ENCODE results near the gene METTL16. TPM values are rescaled to one million over a fixed set of nuclear protein-coding genes. Genes with fewer than 3 reads are reported as not detected.

Gene METTL16
- total and polyA plus RNA-seq, 10 donors = 17.1 to 38.2 (median 27.8) TPM

DNA sequence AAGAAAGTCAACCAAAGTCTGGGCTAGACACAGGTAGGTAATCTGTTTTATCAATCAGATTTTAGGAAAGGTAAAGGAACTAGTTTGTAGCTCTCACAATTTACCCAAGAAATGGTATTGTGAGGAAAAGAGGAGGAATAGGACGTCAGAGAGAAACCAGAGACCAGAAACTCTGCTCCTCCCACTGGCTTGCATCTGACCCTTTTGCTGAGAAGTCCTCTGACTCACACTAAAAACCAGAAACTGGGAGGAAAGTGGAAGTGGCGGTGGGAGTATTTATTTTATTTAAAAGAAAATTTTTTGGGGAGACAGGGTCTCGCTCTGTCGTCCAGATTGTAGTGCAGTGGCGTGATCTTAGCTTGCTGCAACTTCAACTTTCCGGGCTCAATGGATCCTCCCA lies 72.9 kb downstream of the METTL16 start:
- Histone ChIP-seq H3K4me3 (no peak overlapping the region), H3K27ac (peak overlapping the region in 5 of 8 donors; percentile 0 to 76 (median 69)), H3K9me3 (no peaks in the 10 kb centered on the region), H3K4me1 (peaks cover 0 to 12% (median 0%) of the 10 kb centered on the region in 6 donors), H3K27me3 (replicated peaks in 1 of 7) (no peaks in the 10 kb centered on the region), H3K36me3 (peaks cover 0 to 79% (median 56%) of the 10 kb centered on the region in 6 donors)
- WGBS, 5 donors = 79 to 91% (median 87%) methylated on average over 6 of the region's 6 CpGs
- intact Hi-C loops (cut with DNase I; ENCODE audit: low total_unique reads) = no loop called here
- TF ChIP-seq, protein P1, sequence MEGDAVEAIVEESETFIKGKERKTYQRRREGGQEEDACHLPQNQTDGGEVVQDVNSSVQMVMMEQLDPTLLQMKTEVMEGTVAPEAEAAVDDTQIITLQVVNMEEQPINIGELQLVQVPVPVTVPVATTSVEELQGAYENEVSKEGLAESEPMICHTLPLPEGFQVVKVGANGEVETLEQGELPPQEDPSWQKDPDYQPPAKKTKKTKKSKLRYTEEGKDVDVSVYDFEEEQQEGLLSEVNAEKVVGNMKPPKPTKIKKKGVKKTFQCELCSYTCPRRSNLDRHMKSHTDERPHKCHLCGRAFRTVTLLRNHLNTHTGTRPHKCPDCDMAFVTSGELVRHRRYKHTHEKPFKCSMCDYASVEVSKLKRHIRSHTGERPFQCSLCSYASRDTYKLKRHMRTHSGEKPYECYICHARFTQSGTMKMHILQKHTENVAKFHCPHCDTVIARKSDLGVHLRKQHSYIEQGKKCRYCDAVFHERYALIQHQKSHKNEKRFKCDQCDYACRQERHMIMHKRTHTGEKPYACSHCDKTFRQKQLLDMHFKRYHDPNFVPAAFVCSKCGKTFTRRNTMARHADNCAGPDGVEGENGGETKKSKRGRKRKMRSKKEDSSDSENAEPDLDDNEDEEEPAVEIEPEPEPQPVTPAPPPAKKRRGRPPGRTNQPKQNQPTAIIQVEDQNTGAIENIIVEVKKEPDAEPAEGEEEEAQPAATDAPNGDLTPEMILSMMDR (IDR thresholded peaks at IDR 0.05 in 8 of 11, conservative IDR thresholded peaks at IDR 0.05 in 3 of 11) = no peak
- TF ChIP-seq POLR2A (IDR thresholded peaks at IDR 0.05) (no peak), POLR2AphosphoS5 (IDR thresholded peaks at IDR 0.05) (no peak)
- no peak for DNase-seq

DNA sequence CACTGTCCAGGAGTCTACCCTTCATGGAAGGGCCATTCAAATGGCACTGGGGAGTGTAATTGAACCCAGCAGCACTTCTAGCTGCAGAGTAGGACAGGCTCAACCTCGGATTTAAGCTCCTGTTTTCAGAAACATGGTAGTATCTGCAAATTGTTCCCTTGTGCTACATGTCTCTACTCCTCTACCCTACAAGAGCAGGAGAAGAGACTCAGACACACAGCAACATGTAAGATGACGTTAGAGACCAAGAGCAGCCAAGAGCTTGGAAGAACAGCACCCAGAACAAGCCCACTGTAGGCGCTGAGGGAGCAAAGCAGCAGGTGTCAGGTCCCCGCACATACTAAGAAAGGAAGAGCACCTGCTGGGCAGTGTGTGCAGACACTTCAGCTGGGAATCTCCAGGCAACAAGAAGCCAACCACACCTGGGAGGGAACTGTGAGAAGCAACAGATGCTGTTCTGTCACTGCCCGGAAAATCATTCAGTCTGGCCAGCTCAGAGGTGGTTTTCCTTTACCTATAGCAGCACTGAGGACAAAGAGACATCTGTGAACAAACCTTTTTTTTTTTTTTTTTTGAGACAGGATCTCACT lies 75.3 kb downstream of the METTL16 start:
- Histone ChIP-seq H3K4me1 (peaks cover 0 to 12% (median 0%) of the 10 kb centered on the region in 6 donors), H3K36me3 (peaks cover 0 to 100% (median 58%) of the 10 kb centered on the region in 6 donors), H3K27me3 (replicated peaks in 1 of 7) (no peaks in the 10 kb centered on the region), H3K4me3 (no peak overlapping the region), H3K27ac (no peak overlapping the region), H3K9me3 (no peaks in the 10 kb centered on the region)
- no peak for TF ChIP-seq POLR2A (IDR thresholded peaks at IDR 0.05)
- TF ChIP-seq, protein P1 (IDR thresholded peaks at IDR 0.05 in 8 of 11, conservative IDR thresholded peaks at IDR 0.05 in 3 of 11) = no peak
- no peak for TF ChIP-seq POLR2AphosphoS5 (IDR thresholded peaks at IDR 0.05)
- intact Hi-C loops (cut with DNase I; ENCODE audit: low total_unique reads) = no loop called here
- 84 to 98% (median 92%) methylated on average over 5 of the region's 5 CpGs for WGBS, 5 donors
- no peak for DNase-seq

DNA sequence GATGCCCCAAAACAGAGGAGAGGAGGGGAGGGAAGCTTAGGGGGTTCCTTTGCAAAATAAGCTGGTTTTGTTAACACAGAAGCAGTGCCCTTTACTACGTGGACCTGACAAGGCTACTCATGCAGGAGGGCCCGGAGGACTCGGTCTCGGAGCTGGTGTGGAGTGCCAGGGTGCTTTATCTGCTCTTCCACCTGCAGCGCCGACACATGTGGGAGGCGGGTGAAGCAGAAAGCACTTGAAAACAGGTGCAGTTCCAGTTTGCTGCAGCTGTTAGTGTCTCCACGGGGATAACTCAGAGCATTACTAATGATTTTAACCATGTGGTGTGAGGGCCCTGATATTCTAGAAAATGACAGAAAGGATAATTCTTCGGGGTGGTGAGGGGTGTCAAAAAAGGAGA lies 75.8 kb downstream of the METTL16 start:
- Histone ChIP-seq H3K4me3 (no peak overlapping the region), H3K4me1 (peaks cover 0 to 12% (median 0%) of the 10 kb centered on the region in 6 donors), H3K27me3 (replicated peaks in 1 of 7) (no peaks in the 10 kb centered on the region), H3K36me3 (peaks cover 0 to 100% (median 53%) of the 10 kb centered on the region in 6 donors), H3K9me3 (no peaks in the 10 kb centered on the region), H3K27ac (no peak overlapping the region)
- WGBS, 5 donors = 75 to 82% (median 78%) methylated on average over 9 of the region's 9 CpGs
- TF ChIP-seq, protein P1 (IDR thresholded peaks at IDR 0.05 in 8 of 11, conservative IDR thresholded peaks at IDR 0.05 in 3 of 11) = no peak
- TF ChIP-seq POLR2AphosphoS5 (IDR thresholded peaks at IDR 0.05) = no peak
- no peak for TF ChIP-seq POLR2A (IDR thresholded peaks at IDR 0.05)
- no peak for DNase-seq
- intact Hi-C loops (cut with DNase I; ENCODE audit: low total_unique reads) = no loop called here

DNA sequence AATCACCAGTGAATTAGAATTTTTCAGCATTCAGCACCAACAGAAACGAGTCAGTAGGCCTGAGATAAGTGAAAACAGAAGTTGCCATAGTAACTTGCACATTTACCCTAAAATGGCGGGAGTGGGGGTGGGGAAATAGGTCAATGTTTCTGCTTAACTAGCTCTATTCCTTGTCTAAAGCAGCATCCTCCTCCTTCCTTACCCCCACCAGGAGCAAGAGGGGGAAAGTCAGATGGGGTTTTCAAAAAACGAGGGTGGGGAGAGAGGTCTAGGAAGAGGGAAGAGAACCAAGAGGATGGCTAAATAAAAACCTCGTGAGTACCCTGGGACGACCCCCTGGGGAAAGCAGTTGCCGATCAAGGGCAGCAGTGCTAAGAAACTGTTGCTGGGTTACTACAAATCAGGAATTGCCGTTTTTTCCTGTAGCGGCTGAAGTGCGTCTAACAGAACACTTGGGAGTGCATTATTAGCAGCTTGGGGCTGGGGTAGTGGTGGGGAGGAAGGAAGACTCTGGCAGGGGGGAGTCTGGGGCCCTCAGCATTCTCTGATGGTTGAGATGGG lies 76.4 kb downstream of the METTL16 start:
- DNase-seq = no peak
- no peak overlapping the region for H3K27ac ChIP-seq
- no peak overlapping the region for H3K4me3 ChIP-seq
- no peaks in the 10 kb centered on the region for H3K27me3 ChIP-seq (replicated peaks in 1 of 7)
- TF ChIP-seq, protein P1 (IDR thresholded peaks at IDR 0.05 in 8 of 11, conservative IDR thresholded peaks at IDR 0.05 in 3 of 11) = no peak
- TF ChIP-seq POLR2AphosphoS5 (IDR thresholded peaks at IDR 0.05) = no peak
- TF ChIP-seq POLR2A (IDR thresholded peaks at IDR 0.05) = no peak
- intact Hi-C loops (cut with DNase I; ENCODE audit: low total_unique reads) = no loop called here
- WGBS, 5 donors = 62 to 78% (median 72%) methylated on average over 9 of the region's 9 CpGs
- peaks cover 0 to 94% (median 51%) of the 10 kb centered on the region in 6 donors for H3K36me3 ChIP-seq
- no peaks in the 10 kb centered on the region for H3K9me3 ChIP-seq
- peaks cover 0 to 12% (median 0%) of the 10 kb centered on the region in 6 donors for H3K4me1 ChIP-seq
